ENCODE results near the gene NDUFC1.
"Not testable (repeated sequence)": the region's sequence is repeated elsewhere in the genome, so short reads cannot be mapped to it uniquely, and the experiment has no call there.

The NDUFC1 gene

DNA sequence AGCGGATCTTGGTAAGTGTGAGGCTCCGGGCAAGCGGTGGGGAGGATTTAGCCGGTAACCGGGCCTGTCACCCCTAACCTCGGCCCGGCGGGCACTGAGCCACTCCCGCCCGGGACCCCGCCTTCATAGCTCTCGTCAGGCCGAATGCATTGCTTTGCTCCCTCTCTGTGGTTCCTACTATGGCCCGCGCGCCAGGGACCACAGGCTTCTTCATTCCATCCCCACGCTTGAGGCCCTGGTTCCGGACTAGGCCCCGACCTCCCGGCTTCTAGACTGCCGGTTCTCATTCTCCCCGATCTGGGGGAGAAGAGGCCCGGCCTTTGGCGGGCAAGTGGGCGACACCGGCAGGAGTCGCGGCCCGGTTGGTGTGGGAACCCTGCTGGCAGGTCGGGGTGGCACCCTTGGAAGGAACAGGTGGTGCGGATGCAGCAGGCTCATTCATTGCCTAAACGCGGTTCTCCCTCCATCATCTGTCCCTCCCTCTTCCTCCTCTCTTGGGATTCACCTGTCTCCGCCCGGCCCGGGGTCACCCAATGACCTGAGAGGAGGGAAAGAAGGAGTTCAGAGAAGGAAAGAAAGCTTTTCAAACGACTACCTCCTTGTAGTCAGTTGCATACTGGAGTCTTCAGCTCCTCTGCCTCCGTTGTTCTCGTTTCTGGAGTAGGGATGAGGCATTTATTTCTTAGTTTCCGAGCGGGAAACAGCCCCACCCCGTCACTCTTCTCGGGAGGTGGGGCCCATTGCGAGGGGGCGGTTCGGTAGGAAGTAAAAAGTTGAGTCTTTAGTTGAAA, at the start of gene NDUFC1:
Gene NDUFC1, minus strand, starts transcription at position 657 of the 791 bp plus-strand sequence. CDS start 6,679 bp downstream, outside the sequence.
- DNase-seq (ENCODE audit: low read depth), result no peak

DNA sequence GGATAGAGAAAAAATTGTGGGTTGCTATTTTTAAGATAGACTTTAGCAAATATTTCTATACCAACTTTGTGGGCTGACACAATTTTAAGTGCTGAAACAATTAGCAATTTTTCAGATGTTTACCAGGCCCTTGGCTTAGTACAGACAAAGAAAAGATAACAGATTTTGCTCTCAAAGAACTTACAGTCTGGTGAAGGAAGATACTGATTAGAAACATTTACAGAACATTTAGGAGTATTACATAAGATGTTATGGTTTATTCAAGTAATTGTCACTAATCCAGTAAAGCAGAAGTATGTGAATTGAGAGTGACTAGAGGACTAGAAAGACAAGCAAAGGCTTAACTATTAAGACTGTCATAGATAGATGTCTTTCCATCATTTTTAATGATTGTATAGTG, 35.3 kb upstream of the NDUFC1 start:
- no peak for DNase-seq (ENCODE audit: low read depth)

GRCh38 chr4:139333046-139333445, 30.8 kb upstream of the NDUFC1 start:
- no peak for DNase-seq (ENCODE audit: low read depth)

GRCh38 chr4:139331185-139331584, 28.9 kb upstream of the NDUFC1 start:
- no peak for DNase-seq (ENCODE audit: low read depth)

GRCh38 chr4:139330283-139330682, 28.0 kb upstream of the NDUFC1 start:
- no peak for DNase-seq (ENCODE audit: low read depth)

DNA sequence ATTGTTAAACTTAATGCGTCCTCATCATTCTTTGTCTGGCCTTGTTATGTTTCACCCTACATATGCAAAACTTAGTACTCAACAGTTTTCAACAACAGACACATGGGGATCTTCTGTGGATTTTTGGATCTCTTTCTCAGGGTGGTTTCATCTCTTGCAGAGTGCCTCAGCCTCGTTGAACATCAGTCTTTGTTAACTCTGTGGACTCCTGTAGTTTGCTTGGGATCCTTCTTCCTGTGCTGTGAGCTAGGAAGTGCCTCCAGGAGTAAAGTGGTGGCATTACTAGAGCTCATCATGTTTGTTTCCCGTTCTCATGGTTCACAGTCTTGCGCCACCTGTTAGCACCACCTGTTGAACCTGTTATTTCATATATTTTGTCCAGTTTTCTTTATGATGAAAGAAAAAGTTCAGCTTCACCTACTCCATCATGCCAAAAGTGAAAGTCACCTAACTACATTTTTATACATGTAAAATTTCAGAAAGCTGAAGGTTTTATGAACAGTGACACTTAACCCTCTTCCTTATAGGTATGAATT, 27.5 kb upstream of the NDUFC1 start:
- DNase-seq (ENCODE audit: low read depth), result no peak

DNA sequence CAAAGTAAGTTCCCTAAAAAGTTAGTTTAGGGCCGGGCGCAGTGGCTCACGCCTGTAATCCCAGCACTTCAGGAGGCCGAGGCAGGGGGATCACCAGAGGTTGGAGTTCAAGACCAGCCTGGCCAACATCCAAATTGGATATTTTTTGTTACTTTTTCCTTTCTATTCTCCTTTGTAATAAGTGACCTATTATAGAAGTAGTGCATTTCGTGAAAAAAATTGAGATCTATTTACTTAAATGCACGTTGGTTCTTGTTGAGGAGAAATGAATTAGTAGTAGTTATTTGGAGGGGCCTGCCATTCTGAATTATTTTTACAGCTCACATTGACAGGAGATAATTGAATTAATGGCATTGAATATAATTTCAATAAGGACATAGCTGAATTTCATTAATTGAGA, 22.3 kb upstream of the NDUFC1 start:
- DNase-seq (ENCODE audit: low read depth), result no peak

DNA sequence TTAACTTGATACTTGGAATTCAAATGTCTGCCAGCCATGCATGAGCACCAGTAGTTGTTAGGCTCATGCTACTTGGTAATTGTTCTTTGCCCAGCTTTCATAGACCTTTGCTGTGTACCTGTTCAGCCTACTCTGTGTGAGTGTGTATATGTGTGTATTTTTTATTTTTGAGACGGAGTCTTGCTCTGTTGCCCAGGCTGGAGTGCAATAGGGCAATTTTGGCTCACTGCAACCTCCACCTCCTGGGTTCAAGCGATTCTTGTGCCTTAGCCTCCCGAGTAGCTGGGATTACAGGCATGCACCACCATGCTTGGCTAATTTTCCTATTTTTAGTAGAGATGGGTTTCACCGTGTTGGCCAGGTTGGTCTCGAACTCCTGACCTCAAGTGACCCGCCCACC, 20.3 kb upstream of the NDUFC1 start:
- not testable (repeated sequence) for DNase-seq (ENCODE audit: low read depth)

DNA sequence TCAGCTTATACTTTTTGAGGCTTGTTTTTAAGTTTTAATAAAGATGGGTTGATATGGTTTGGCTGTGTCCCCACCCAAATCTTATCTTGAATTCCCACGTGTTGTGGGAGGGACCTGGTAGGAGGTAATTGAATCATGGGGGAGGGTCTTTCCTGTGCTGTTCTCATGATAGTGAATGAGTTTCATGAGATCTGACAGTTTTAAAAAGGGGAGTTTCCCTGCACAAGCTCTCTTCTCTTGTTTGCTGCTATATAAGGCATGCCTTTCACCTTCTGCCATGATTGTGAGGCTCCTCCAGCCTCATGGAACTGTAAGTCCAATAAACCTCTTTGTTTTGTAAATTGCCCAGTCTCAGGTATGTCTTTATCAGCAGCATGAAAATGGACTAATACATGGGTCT, 19.8 kb upstream of the NDUFC1 start:
- peak; percentile 15 for DNase-seq (ENCODE audit: low read depth)

GRCh38 chr4:139319571-139319970, 17.3 kb upstream of the NDUFC1 start:
- DNase-seq (ENCODE audit: low read depth), result no peak

DNA sequence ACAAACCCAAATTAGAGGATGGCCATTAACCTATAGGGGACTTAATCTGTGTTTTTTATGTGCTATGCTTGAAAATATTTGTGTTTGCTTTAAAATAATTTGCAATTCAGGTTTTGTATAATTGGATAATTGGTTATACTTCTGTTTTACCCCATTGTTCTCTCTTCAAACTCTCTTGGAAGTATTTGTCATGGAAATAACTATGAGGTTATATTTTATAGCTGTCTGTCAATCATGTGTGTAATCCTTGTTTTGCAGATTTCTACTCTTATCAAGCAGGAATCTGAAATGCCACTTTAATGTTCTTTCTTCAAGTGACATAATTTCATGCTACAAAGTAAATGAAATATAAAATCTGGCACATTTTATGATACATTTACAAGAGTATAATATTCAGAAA, 15.4 kb upstream of the NDUFC1 start:
- no peak for DNase-seq (ENCODE audit: low read depth)

- no peak for DNase-seq (ENCODE audit: low read depth)
These were observed 14.5 kb upstream of the NDUFC1 start for GRCh38 chr4:139316733-139317132.

GRCh38 chr4:139315221-139315675, 13.0 kb upstream of the NDUFC1 start:
- DNase-seq (ENCODE audit: low read depth), result no peak

DNA sequence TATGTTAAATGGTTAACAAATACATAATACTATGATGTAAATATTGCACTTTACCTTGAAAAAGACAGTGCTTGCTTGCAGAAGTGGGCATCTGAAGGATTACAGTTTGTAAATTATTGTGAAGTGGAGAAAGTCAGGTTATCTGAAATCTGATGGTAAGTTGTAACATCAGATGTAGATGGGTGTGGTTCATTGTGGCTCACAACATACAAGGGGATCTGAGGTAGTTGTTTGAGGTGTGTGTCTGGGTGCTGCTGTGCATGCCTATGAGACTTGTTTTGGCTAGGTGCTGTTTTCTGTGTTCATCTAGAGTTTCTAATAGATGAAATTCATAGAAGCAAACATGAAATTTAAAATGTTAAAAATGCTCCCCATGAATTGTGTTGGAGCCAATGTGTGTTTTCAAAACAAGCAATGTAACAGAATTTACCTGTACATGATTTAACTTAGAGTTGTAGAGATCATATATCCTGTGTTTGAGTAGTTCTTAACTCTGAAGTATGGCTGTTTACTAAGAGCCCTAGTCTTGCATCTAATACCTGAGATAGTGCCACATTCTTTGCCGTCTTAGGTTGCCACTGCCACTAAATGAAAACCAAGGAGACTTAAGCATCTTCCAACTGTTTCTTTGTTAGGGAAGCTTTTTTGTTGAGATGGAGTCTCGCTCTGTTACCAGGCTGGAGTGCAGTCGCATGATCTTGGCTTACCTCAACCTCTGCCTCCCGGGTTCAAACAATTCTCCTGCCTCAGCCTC, 11.9 kb upstream of the NDUFC1 start:
- no peak for DNase-seq (ENCODE audit: low read depth)

- DNase-seq (ENCODE audit: low read depth), result not testable (repeated sequence)
These were observed 11.1 kb upstream of the NDUFC1 start for GRCh38 chr4:139313414-139313813.

DNA sequence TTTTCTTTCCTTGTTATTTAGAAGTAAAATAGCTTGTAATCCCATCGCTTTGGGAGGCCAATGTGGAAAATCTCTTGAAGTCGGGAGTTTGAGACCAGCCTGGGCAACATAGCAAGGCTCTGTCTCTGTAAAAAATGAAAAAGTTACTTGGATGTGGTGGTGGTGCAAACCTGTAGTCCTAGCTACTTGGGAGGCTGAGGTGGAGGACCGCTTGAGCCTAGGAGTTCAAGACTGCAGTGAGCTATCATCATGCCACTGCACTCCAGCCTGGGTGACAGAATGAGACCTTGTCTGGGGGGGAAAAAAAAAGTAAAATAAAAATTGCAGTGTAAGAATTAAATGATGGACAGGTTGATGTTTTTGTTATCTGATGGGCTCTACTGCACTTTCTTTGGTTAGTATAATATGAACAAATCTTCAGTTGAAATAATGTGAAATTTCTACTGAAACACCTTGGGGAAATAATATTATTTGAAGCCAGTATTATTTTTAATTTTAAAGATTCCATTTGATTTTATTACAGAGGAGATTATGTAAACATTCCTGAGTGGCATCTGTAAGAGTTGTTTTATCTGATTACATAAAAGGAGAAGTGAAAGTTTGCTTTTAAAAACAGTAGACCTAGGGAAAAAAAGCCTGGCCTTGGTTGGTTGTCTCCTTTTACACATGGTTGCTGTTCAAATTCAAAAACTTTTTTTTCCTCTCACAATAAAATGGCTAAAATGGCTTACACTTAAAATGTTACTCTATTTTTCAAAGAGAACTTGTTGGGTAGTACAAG, 10.5 kb upstream of the NDUFC1 start:
- DNase-seq (ENCODE audit: low read depth), result no peak

- no peak for DNase-seq (ENCODE audit: low read depth)
These were observed 9.6 kb upstream of the NDUFC1 start for GRCh38 chr4:139311909-139312308.

DNA sequence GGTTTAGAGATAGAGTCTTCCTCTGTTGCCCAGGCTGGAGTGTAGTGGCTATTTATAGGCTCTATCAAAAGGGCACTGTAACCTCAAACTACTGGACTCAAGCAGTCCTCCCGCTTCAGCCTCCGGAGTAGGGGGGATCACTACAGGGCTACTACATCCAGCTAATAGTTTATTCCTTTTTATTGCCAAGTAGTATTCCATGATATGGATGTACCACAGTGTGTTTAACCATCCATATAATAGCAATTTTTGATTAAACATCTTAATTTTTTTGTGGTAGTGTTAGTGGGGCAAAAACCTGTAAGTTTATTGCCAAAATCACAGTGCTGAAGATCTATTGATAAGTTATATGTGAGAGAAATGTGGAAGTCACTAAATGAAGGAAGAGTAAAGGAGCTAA, 2.6 kb upstream of the NDUFC1 start:
- no peak for DNase-seq (ENCODE audit: low read depth)

DNA sequence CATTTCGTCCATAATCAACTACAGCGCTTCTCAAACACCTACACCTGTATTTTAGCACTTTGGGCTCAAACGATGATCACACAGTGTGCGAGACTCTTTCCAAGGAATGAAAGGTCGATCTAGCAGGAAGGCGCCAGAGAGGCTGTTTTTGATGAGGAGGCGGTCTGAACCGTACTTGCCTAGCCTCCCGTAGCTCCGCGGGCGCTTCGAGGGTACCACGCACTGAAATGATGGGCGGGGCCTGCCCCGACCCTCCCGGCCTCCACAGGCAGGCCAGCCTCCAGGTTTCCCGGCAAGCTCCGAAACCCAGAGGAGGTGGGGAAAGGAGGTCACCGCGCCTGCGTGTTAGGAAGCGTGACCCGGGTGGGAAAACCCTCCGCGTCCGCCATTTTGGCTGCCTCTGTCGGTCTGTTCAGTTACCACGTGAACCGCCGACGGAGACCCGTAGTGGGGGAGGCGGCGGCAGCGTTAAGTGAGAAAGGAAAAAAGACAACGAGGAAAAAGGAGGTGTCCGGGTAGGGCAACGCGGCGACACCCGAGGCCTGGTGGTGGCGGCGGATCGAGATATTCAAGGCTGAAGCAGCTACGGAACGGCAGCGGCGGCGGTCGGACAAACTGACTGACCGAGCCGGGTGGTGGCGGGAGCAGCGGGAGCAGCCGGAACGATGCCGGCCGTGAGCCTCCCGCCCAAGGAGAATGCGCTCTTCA, 1.0 kb downstream of the NDUFC1 start, which contains the start of gene NAA15:
Gene NAA15, plus strand, starts transcription at position 393 of the 708 bp plus-strand sequence. Its CDS starts 273 bp downstream, at position 666.
- DNase-seq (ENCODE audit: low read depth), result peak; percentile 90

DNA sequence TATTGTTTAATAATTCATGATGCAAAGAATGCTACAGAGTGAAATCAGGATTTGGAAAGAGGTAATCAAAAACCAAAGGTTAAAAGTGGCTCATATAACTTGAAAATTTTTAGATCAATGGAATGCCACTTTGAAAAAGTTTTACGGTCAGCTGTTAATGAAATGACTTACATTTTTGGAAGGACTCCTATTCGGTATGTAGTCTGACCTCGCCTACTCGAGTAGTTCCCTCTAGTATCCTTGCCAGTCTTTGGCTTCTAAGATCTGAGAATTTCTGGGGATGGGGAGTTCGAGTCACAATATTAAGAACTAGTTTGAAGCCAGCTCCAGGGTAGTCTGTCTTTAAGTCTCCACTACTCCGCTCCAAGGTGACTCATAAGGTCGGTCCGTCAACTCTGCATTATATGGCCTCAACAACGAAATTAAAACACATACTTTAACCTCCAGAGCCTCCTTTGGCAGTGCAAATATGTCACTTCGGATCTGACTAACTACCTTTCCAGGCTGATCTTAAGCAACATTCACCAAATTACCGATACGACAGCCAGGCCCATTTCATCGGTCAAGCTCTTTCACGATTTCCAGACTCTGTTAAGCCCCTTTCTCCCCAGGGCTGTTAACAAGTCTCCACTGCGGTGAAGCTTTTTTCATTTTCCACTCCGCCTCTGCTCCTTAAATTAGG, 1.7 kb downstream of the NDUFC1 start:
- DNase-seq (ENCODE audit: low read depth), result no peak

GRCh38 chr4:139299536-139299935, 2.7 kb downstream of the NDUFC1 start:
- DNase-seq (ENCODE audit: low read depth), result no peak

Data from CMK (cell line).